Heart left ventricle (tissue), 13 donors: ENCODE results near the gene CARHSP1.

Source experiments
- POLR2A ChIP-seq, 2 donors: fragments of 450-650 bp; IDR thresholded peaks; one replicate each; pipeline ENCODE4 v1.6.1; 2017; ENCODE audit warnings: antibody characterized with exemption in 2 of 2, mild to moderate bottlenecking in 2 of 2, moderate library complexity in 2 of 2
- TF ChIP-seq, protein P1 (sequence below), 12 donors: fragments of 200-600 bp; sonication (generic) in 4 of 12; IDR thresholded peaks; one replicate each; pipeline versions ENCODE4 v1.5.0 to v1.8.0; 2018 to 2022; ENCODE audit warnings: antibody characterized with exemption in 12 of 12, mild to moderate bottlenecking in 5 of 12
- donor health status: ischemic (EF 13 %, LVEDD 7.1; RV severe dilation, severe dysfunction).
- donor health status: DM: no; HTN: yes; CAD: no.
- donor health status: DM: no; HTN: no; CAD: no.
- donor health status: ischemic (EF 25% LVEDD 6.9; RV normal size, moderate dysfunction).
- donor health status: ischemic (EF 25% LVEDD 5.7; RV mildly dilated, moderate dysfunction).
- donor health status: ischemic (EF 35%, LVEDD 5.7; RV mildly dilated, moderate dysfunction).
- donor health status: nonischemic (EF 11% LVEDD 7.7; RV severe dilation, severe dysfunction).
- donor health status: DM: yes; HTN: yes; CAD: no.
- donor health status: PGD.
- donor health status: ischemic (EF 29% LVEDD 5.4; RV normal size, mild dysfunction).
- donor health status: nonischemic (EF 23%, LVEDD 6.1; RV moderate dilation, normal function).

GRCh38 chr16:8907096-8907495 lies 38.3 kb upstream of the CARHSP1 start:
- TF ChIP-seq, protein P1, sequence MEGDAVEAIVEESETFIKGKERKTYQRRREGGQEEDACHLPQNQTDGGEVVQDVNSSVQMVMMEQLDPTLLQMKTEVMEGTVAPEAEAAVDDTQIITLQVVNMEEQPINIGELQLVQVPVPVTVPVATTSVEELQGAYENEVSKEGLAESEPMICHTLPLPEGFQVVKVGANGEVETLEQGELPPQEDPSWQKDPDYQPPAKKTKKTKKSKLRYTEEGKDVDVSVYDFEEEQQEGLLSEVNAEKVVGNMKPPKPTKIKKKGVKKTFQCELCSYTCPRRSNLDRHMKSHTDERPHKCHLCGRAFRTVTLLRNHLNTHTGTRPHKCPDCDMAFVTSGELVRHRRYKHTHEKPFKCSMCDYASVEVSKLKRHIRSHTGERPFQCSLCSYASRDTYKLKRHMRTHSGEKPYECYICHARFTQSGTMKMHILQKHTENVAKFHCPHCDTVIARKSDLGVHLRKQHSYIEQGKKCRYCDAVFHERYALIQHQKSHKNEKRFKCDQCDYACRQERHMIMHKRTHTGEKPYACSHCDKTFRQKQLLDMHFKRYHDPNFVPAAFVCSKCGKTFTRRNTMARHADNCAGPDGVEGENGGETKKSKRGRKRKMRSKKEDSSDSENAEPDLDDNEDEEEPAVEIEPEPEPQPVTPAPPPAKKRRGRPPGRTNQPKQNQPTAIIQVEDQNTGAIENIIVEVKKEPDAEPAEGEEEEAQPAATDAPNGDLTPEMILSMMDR (IDR thresholded peaks at IDR 0.05): no peak
- TF ChIP-seq POLR2A (IDR thresholded peaks at IDR 0.05): no peak
